Neural cell (in vitro differentiated cells): ENCODE measurements around the gene CHD6. TPM values are rescaled to one million over a fixed set of nuclear protein-coding genes. Genes with fewer than 3 reads are reported as not detected.

Experiments
- H2AFZ ChIP-seq: fragments of 200-600, 300-800 bp; sonication (generic), shearing (Covaris generic); 2 replicates; pipeline ENCODE4 v1.6.0; 2014; ENCODE audit warnings: low read depth, mild to moderate bottlenecking, antibody characterized with exemption, low read length, moderate library complexity
- H3F3A ChIP-seq: fragments of 200-600 bp; shearing (Covaris generic); 2 replicates; pipeline ENCODE4 v1.6.1; 2016; ENCODE audit warnings: mild to moderate bottlenecking, moderate library complexity, mixed read lengths, antibody characterized with exemption, low read length; ENCODE audit not compliant: insufficient read depth, poor library complexity, severe bottlenecking
- H3K27ac ChIP-seq: fragments of 200-600, 300-800 bp; sonication (generic), shearing (Covaris generic); 2 replicates; pipeline ENCODE4 v1.5.1; 2014; ENCODE audit warnings: mild to moderate bottlenecking, low read length, moderate library complexity
- H3K27me3 ChIP-seq: fragments of 300-800, 200-600 bp; sonication (generic), shearing (Covaris generic); 2 replicates; pipeline ENCODE4 v1.6.0; 2014; ENCODE audit warnings: mild to moderate bottlenecking, low read depth, low read length, moderate library complexity; ENCODE audit not compliant: insufficient read depth
- H3K36me3 ChIP-seq: fragments of 300-800, 200-600 bp; sonication (generic), shearing (Covaris generic); 2 replicates; pipeline ENCODE4 v1.5.1; 2014; ENCODE audit warnings: mild to moderate bottlenecking, antibody characterized with exemption, low read length, moderate library complexity; ENCODE audit not compliant: insufficient read depth
- H3K4me2 ChIP-seq: fragments of 300-800, 200-600 bp; sonication (generic), shearing (Covaris generic); 2 replicates; pipeline ENCODE4 v1.6.0; 2014; ENCODE audit warnings: mild to moderate bottlenecking, low read length
- H3K4me3 ChIP-seq: fragments of 300-800, 200-600 bp; sonication (generic), shearing (Covaris generic); 2 replicates; pipeline ENCODE4 v1.5.1; 2014; ENCODE audit warnings: mild to moderate bottlenecking, low read length, moderate library complexity
- H3K79me2 ChIP-seq: fragments of 200-600 bp; shearing (Covaris generic); replicated peaks from 2 replicates; pipeline ENCODE4 v1.6.0; 2014; ENCODE audit warnings: mild to moderate bottlenecking, low read length, moderate library complexity; ENCODE audit not compliant: insufficient read depth
- H3K9ac ChIP-seq: fragments of 300-800, 200-600 bp; sonication (generic), shearing (Covaris generic); 2 replicates; pipeline ENCODE4 v1.6.1; 2016; ENCODE audit warnings: mild to moderate bottlenecking, low read length, mixed read lengths
- H3K9me2 ChIP-seq: fragments of 200-600 bp; shearing (Covaris generic); 2 replicates; pipeline ENCODE4 v1.6.1; 2016; ENCODE audit warnings: mild to moderate bottlenecking, low read length, mixed read lengths; ENCODE audit not compliant: insufficient read depth
- H3K9me3 ChIP-seq: fragments of 200-600, 300-800 bp; sonication (generic), shearing (Covaris generic); 2 replicates; pipeline ENCODE4 v1.6.1; 2016; ENCODE audit warnings: mild to moderate bottlenecking, mixed run types, low read length, moderate library complexity, mixed read lengths
- H4K20me1 ChIP-seq: fragments of 200-600 bp; shearing (Covaris generic); 2 replicates; pipeline ENCODE4 v1.6.1; 2016; ENCODE audit warnings: mild to moderate bottlenecking, mixed run types; ENCODE audit not compliant: insufficient read depth
- CTCF ChIP-seq: fragments of 450-650 bp; IDR thresholded peaks from 2 replicates; pipeline ENCODE4 v1.5.1; 2014; ENCODE audit warnings: antibody characterized with exemption, mild to moderate bottlenecking, moderate library complexity; ENCODE audit not compliant: poor library complexity, severe bottlenecking
- EP300 ChIP-seq: fragments of 450-650 bp; conservative IDR thresholded peaks from 2 replicates; pipeline ENCODE4 v1.6.1; 2014; ENCODE audit warnings: antibody characterized with exemption, mild to moderate bottlenecking, moderate library complexity; ENCODE audit not compliant: poor library complexity, severe bottlenecking
- EZH2 ChIP-seq: fragments of 200-600, 300-800 bp; shearing (Covaris generic), sonication (generic); IDR thresholded peaks from 2 replicates; pipeline ENCODE4 v1.6.1; 2014; ENCODE audit warnings: antibody characterized with exemption, low read length, borderline replicate concordance, mild to moderate bottlenecking; ENCODE audit not compliant: insufficient read depth, poor library complexity, severe bottlenecking
- MXI1 ChIP-seq: fragments of 450-650 bp; conservative IDR thresholded peaks from 2 replicates; pipeline ENCODE4 v1.6.1; 2014; ENCODE audit warnings: antibody characterized with exemption, mild to moderate bottlenecking; ENCODE audit not compliant: poor library complexity, severe bottlenecking
- POLR2AphosphoS5 ChIP-seq: IDR thresholded peaks from 2 replicates; pipeline ENCODE4 v1.6.1; 2012
- RAD21 ChIP-seq: fragments of 450-650 bp; conservative IDR thresholded peaks from 2 replicates; pipeline ENCODE4 v1.6.1; 2014; ENCODE audit warnings: antibody characterized with exemption, mild to moderate bottlenecking, moderate library complexity
- REST ChIP-seq: IDR thresholded peaks from 2 replicates; pipeline ENCODE4 v1.6.1; 2012; ENCODE audit warnings: borderline replicate concordance
- SMC3 ChIP-seq: fragments of 450-650 bp; conservative IDR thresholded peaks from 2 replicates; pipeline ENCODE4 v1.6.1; 2014; ENCODE audit warnings: antibody characterized with exemption, mild to moderate bottlenecking, moderate library complexity; ENCODE audit not compliant: poor library complexity
- TAF1 ChIP-seq: IDR thresholded peaks from 2 replicates; pipeline ENCODE4 v1.6.1; 2012; ENCODE audit warnings: low read depth
- polyA plus RNA-seq: library from polyadenylated mRNA; depleted of rRNA; stranded (reverse); fragments of >200 nt; gene quantifications from 2 replicates; pipeline ENCODE4 v1.2.3, GENCODE V29; 2014

The CHD6 gene
- polyA plus RNA-seq, 1 donor from 2014 or later = 22.9 TPM

GRCh38 chr20:41395667-41396664, 222.2 kb downstream of the CHD6 start:
- no peak overlapping the region for H3K9ac ChIP-seq
- no peaks in the 10 kb centered on the region for H3K36me3 ChIP-seq
- no peaks in the 10 kb centered on the region for H3K9me2 ChIP-seq
- TF ChIP-seq TAF1 = no peak
- TF ChIP-seq MXI1 = no peak
- TF ChIP-seq EZH2 = no peak
- no peak for TF ChIP-seq POLR2AphosphoS5
- TF ChIP-seq RAD21 = no peak
- no peak for TF ChIP-seq REST
- TF ChIP-seq SMC3 = no peak
- no peak for TF ChIP-seq EP300
- TF ChIP-seq CTCF = no peak
- H3K27me3 ChIP-seq = no peaks in the 10 kb centered on the region
- H3K9me3 ChIP-seq = no peaks in the 10 kb centered on the region
- H3F3A ChIP-seq = no peaks in the 10 kb centered on the region
- H2AFZ ChIP-seq = no peak overlapping the region
- H3K4me3 ChIP-seq = no peak overlapping the region
- H4K20me1 ChIP-seq = no peaks in the 10 kb centered on the region
- H3K4me2 ChIP-seq = no peak overlapping the region
- H3K27ac ChIP-seq = no peak overlapping the region
- H3K79me2 ChIP-seq = no peaks in the 10 kb centered on the region

- Histone ChIP-seq H4K20me1 (no peaks in the 10 kb centered on the region), H3K79me2 (no peaks in the 10 kb centered on the region), H3K4me3 (no peak overlapping the region), H3K9me2 (no peaks in the 10 kb centered on the region), H3K9ac (no peak overlapping the region), H3K27ac (no peak overlapping the region), H3K9me3 (no peaks in the 10 kb centered on the region), H3K4me2 (no peak overlapping the region), H2AFZ (no peak overlapping the region), H3F3A (no peaks in the 10 kb centered on the region), H3K36me3 (no peaks in the 10 kb centered on the region), H3K27me3 (no peaks in the 10 kb centered on the region)
- TF ChIP-seq RAD21 (no peak), POLR2AphosphoS5 (no peak), MXI1 (no peak), TAF1 (no peak), EZH2 (no peak), REST (no peak), CTCF (no peak), EP300 (no peak), SMC3 (no peak)
These were observed 223.1 kb downstream of the CHD6 start for GRCh38 chr20:41394931-41395666.
